ENCODE measurements around the gene ITPR2.
"Not testable (repeated sequence)": the region's sequence is repeated elsewhere in the genome, so short reads cannot be mapped to it uniquely, and the experiment has no call there.

ITPR2 gene

DNA sequence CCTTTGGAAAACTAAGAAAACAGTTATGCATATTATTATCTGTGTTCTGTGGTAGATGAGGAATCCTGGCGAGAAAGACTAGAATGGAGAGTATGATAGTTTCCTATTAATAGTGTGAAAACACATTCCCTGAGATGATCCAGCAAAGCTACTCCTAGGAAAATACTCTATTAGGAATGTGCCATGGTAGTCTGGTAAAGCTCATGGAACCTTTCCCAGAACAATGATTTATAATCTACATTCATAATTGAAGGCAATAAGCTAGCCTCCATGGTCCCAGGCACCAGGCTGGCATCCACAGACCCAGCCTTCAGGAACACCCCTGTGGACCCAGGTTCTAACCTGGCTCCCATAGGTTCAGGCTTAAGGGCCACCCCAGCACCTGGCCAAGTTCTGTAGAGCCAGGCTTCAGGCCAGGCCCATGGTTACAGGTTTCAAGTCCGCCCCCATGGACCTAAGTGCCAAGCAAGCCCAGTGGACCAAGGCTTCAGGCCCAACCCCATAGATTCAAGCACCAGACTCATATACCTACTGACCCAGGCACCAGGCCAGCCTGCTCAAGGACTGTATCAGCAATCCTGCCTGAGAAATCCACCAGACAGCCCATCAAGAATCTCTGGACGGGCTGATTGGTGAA, 72.2 kb downstream of the ITPR2 start:
- no peak overlapping the region for H3K27ac Mint-ChIP-seq
- peaks cover 18% of the 10 kb centered on the region for H3K36me3 Mint-ChIP-seq (ENCODE audit: low read depth)
- H3K4me3 Mint-ChIP-seq: no peak overlapping the region
- TF ChIP-seq, protein P1, sequence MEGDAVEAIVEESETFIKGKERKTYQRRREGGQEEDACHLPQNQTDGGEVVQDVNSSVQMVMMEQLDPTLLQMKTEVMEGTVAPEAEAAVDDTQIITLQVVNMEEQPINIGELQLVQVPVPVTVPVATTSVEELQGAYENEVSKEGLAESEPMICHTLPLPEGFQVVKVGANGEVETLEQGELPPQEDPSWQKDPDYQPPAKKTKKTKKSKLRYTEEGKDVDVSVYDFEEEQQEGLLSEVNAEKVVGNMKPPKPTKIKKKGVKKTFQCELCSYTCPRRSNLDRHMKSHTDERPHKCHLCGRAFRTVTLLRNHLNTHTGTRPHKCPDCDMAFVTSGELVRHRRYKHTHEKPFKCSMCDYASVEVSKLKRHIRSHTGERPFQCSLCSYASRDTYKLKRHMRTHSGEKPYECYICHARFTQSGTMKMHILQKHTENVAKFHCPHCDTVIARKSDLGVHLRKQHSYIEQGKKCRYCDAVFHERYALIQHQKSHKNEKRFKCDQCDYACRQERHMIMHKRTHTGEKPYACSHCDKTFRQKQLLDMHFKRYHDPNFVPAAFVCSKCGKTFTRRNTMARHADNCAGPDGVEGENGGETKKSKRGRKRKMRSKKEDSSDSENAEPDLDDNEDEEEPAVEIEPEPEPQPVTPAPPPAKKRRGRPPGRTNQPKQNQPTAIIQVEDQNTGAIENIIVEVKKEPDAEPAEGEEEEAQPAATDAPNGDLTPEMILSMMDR (IDR thresholded peaks at IDR 0.05): no peak
- no peak for DNase-seq
- H3K27me3 Mint-ChIP-seq (ENCODE audit: low read depth, poor library complexity): no peaks in the 10 kb centered on the region
- no peaks in the 10 kb centered on the region for H3K4me1 Mint-ChIP-seq
- peaks cover 67% of the 10 kb centered on the region for H3K9me3 Mint-ChIP-seq

DNA sequence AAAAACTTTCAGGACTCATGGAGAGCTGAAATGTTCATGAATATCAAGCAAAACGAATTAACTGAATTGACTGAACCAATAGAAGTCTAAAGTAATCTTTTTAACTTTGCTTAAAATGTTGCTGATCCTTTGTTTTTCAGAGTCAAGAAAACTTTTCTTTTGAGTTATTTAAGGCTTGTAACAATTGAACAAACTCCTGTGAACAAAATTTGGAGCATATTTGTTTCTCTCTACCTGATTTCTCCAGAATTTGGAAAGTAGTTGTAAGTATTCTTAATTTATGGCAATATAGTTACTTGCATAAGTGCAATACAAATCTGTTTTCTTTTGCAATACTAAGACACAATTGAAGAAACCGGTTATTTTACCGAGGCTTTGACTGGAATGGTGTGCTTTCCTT, 77.6 kb downstream of the ITPR2 start:
- not testable (repeated sequence) for H3K4me1 Mint-ChIP-seq; H3K27me3 Mint-ChIP-seq (ENCODE audit: low read depth, poor library complexity); H3K4me3 Mint-ChIP-seq; H3K27ac Mint-ChIP-seq; DNase-seq
- Mint-ChIP-seq H3K36me3 (ENCODE audit: low read depth) (peaks cover 16% of the 10 kb centered on the region), H3K9me3 (peaks cover 74% of the 10 kb centered on the region)

DNA sequence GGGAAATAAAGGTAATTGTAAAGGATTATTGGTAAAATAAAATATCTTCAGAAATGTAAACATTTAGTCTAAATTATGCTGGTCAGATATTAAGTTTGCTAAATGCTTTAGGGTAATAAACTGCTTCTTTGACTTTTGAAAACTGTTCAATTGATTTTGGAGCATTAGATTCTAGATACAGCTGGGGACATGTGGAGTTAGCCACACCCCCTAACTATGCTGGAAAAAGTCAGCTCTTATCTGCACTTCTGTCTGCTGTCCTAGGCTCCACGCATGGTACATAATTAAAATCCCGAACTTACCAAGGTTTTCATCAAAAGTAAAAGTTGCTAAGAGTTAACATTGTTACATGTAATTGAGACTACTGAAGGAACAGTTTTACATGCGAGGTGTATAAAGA, 78.8 kb downstream of the ITPR2 start:
- Mint-ChIP-seq H3K4me1 (no peaks in the 10 kb centered on the region), H3K27me3 (ENCODE audit: low read depth, poor library complexity) (no peaks in the 10 kb centered on the region), H3K9me3 (peaks cover 64% of the 10 kb centered on the region), H3K36me3 (ENCODE audit: low read depth) (peaks cover 16% of the 10 kb centered on the region), H3K27ac (no peak overlapping the region), H3K4me3 (no peak overlapping the region)
- TF ChIP-seq, protein P1 (IDR thresholded peaks at IDR 0.05): no peak
- DNase-seq: no peak

DNA sequence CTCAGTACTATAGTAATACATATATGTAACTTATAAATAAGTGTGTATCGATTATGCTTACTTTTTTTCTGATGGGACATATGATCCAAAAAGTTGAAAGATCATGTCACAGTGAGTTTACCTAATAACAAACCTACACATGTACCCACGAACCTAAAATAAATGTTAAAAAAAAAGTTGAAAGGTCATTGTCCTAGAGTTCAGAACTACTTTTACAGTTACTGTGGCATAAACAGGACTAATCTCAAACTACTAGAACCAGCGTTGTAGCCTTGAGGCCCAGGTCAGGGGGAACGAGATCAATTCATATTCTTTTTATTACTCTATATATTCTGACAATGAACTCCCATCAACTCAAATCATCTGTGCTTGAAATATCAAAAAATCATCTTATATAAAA, 81.8 kb downstream of the ITPR2 start:
- no peaks in the 10 kb centered on the region for H3K27me3 Mint-ChIP-seq (ENCODE audit: low read depth, poor library complexity)
- peaks cover 40% of the 10 kb centered on the region for H3K9me3 Mint-ChIP-seq
- H3K36me3 Mint-ChIP-seq (ENCODE audit: low read depth): peaks cover 12% of the 10 kb centered on the region
- no peak overlapping the region for H3K4me3 Mint-ChIP-seq
- TF ChIP-seq, protein P1 (IDR thresholded peaks at IDR 0.05): no peak
- no peak overlapping the region for H3K27ac Mint-ChIP-seq
- DNase-seq: no peak
- H3K4me1 Mint-ChIP-seq: no peaks in the 10 kb centered on the region

DNA sequence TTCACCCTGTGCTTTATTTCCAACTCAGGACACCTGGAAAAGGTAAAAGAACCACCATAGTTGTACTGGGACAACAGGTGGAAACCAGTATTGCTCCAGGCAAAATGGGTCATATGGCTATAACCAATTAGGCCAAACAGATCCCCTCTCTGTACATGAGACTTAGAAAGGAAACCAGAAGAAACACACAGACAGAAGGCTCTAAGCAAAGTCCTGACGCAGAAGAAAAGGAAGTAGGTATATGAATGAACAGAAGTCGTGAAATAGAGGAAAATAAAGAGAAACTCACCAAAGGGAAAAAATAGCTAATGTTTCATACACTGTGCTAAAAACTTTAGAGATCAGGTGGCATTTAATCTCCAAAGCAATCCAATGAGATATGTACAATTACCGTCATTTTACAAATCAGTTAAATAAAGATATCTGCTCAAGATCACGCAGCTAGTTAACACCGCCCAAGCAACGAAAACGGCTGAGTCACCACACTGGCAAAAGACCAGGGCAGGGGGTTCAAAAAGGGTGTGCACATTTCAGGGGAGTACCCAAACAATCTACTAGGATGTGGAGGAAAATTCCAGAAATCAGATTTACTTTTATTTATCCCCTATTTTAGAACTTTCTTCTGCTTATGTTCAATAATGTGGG, 82.3 kb downstream of the ITPR2 start:
- peaks cover 12% of the 10 kb centered on the region for H3K36me3 Mint-ChIP-seq (ENCODE audit: low read depth)
- TF ChIP-seq, protein P1 (IDR thresholded peaks at IDR 0.05): no peak
- no peak overlapping the region for H3K4me3 Mint-ChIP-seq
- peaks cover 35% of the 10 kb centered on the region for H3K9me3 Mint-ChIP-seq
- H3K4me1 Mint-ChIP-seq: no peaks in the 10 kb centered on the region
- no peaks in the 10 kb centered on the region for H3K27me3 Mint-ChIP-seq (ENCODE audit: low read depth, poor library complexity)
- H3K27ac Mint-ChIP-seq: no peak overlapping the region
- no peak for DNase-seq

DNA sequence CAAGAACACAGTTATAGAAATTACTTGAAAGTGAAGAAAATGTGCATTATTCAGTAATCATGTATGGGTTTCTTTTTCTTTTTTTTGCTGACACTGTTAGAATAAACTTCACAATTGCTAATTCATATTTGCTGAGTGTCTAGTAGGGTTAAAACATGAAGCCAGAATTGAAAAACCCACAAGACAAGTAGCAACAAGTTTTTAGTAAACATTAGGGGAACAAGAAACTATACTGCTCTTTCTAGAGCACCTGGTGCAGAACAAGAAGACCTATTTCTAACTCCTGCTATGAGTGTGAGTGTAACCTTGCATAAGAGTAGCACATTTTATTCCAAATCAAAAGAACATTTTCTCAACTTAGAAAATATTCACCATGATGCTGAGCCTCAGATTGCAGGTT, 83.2 kb downstream of the ITPR2 start:
- Mint-ChIP-seq H3K4me1 (peaks cover 4% of the 10 kb centered on the region), H3K36me3 (ENCODE audit: low read depth) (peaks cover 12% of the 10 kb centered on the region), H3K4me3 (no peak overlapping the region), H3K27ac (no peak overlapping the region), H3K9me3 (peaks cover 26% of the 10 kb centered on the region), H3K27me3 (ENCODE audit: low read depth, poor library complexity) (no peaks in the 10 kb centered on the region)
- TF ChIP-seq, protein P1 (IDR thresholded peaks at IDR 0.05): no peak
- DNase-seq: no peak

Data from nephron progenitor cell (in vitro differentiated cells).